GM21447 (cell line): ENCODE measurements around the gene ANKRD34C.

Experiments
- ATAC-seq: cut with Tn5 transposase; IDR thresholded peaks from one replicate; pipeline ENCODE4 v1.9.1; 2021; ENCODE audit not compliant: unreplicated experiment

ANKRD34C gene

GRCh38 chr15:79282371-79283251 is at the start of gene ANKRD34C:
Gene ANKRD34C, plus strand, starts transcription at chr15:79282722. Its CDS starts 10,563 bp downstream, at chr15:79293285.
- no peak for ATAC-seq

- no peak for ATAC-seq
Observed at GRCh38 chr15:79233236-79233635, 49.3 kb upstream of the ANKRD34C start.

- no peak for ATAC-seq
Observed at GRCh38 chr15:79240036-79240435, 42.5 kb upstream of the ANKRD34C start.

GRCh38 chr15:79243723-79244122 is 38.8 kb upstream of the ANKRD34C start:
- no peak for ATAC-seq

- no peak for ATAC-seq
Observed at GRCh38 chr15:79244876-79245275, 37.6 kb upstream of the ANKRD34C start.

- no peak for ATAC-seq
Observed at GRCh38 chr15:79248183-79248582, 34.3 kb upstream of the ANKRD34C start.

GRCh38 chr15:79257454-79257853 is 25.1 kb upstream of the ANKRD34C start:
- no peak for ATAC-seq

- no peak for ATAC-seq
Observed at GRCh38 chr15:79261836-79262235, 20.7 kb upstream of the ANKRD34C start.

- no peak for ATAC-seq
Observed at GRCh38 chr15:79265167-79265566, 17.4 kb upstream of the ANKRD34C start.

GRCh38 chr15:79265987-79266579 is 16.4 kb upstream of the ANKRD34C start:
- no peak for ATAC-seq

GRCh38 chr15:79283252-79284048 is 928 bp downstream of the ANKRD34C start:
- ATAC-seq = no peak

GRCh38 chr15:79290642-79291275 is 8.2 kb downstream of the ANKRD34C start:
- ATAC-seq = no peak

GRCh38 chr15:79292011-79292410 is 9.5 kb downstream of the ANKRD34C start:
- no peak for ATAC-seq

GRCh38 chr15:79294075-79294474 is 11.6 kb downstream of the ANKRD34C start:
- ATAC-seq = no peak

GRCh38 chr15:79296583-79296982 is 14.1 kb downstream of the ANKRD34C start:
- no peak for ATAC-seq

GRCh38 chr15:79299126-79299840 is 16.8 kb downstream of the ANKRD34C start:
- ATAC-seq = no peak

- ATAC-seq = no peak
Observed at GRCh38 chr15:79299841-79300235, 17.3 kb downstream of the ANKRD34C start.

GRCh38 chr15:79307251-79307650 is 24.7 kb downstream of the ANKRD34C start:
- ATAC-seq = no peak

GRCh38 chr15:79308874-79309273 is 26.4 kb downstream of the ANKRD34C start:
- no peak for ATAC-seq

GRCh38 chr15:79310612-79310984 is 28.1 kb downstream of the ANKRD34C start:
- peak; percentile 16 for ATAC-seq
